H1 (cell line): ENCODE measurements around the gene MCM5. TPM values are rescaled to one million over a fixed set of nuclear protein-coding genes. Genes with fewer than 3 reads are reported as not detected.

ENCODE experiments used
- CTCF ChIA-PET: fragments of 300-600 bp; sonication (Branson Sonifier 250); formaldehyde crosslinking; loops from one replicate; lab custom pipeline; 2021; ENCODE audit not compliant: partially characterized antibody; lab: Charles Lee
- POLR2A ChIA-PET: fragments of 300-600 bp; sonication (Branson Sonifier 250); formaldehyde crosslinking; loops from one replicate; lab custom pipeline; 2021; ENCODE audit warnings: inconsistent platforms; ENCODE audit not compliant: partially characterized antibody; lab: Charles Lee
- DNase-seq, 2 experiments: peaks; one replicate each; pipeline versions ENCODE4 v3.0.0 to v3.0.0-alpha.2; 2010 to 2022; ENCODE audit warnings: low spot score in 2 of 2, low read depth in 1 of 2, mixed read lengths in 1 of 2
- FAIRE-seq: peaks from 2 replicates; lab custom pipeline; 2011; peaks lifted over from hg19 to GRCh38; lab: Jason Lieb, UNC
- H2AFZ ChIP-seq: 2 replicates; pipeline ENCODE4 v1.8.1; 2012; ENCODE audit warnings: low read length, inconsistent platforms
- H2AK5ac ChIP-seq: 2 replicates; pipeline ENCODE4 v1.6.1; 2013; ENCODE audit warnings: low read depth, low read length
- H2BK120ac ChIP-seq: replicated peaks from 2 replicates; pipeline ENCODE3; 2013; ENCODE audit warnings: low read depth, low read length, inconsistent platforms
- H2BK12ac ChIP-seq: 2 replicates; pipeline ENCODE4 v1.6.1; 2013; ENCODE audit warnings: low read depth, low read length
- H2BK15ac ChIP-seq: 2 replicates; pipeline ENCODE4 v1.6.1; 2013; ENCODE audit warnings: low read length
- H2BK20ac ChIP-seq: 2 replicates; pipeline ENCODE4 v1.6.1; 2013; ENCODE audit warnings: low read length
- H2BK5ac ChIP-seq: 2 replicates; pipeline ENCODE4 v1.6.1; 2013; ENCODE audit warnings: low read depth, low read length
- H3K14ac ChIP-seq: 2 replicates; pipeline ENCODE4 v1.6.1; 2013; ENCODE audit warnings: inconsistent platforms; ENCODE audit not compliant: insufficient read length
- H3K18ac ChIP-seq: 2 replicates; pipeline ENCODE4 v1.6.1; 2013; ENCODE audit warnings: low read length; ENCODE audit errors: extremely low read depth
- H3K23ac ChIP-seq: 2 replicates; pipeline ENCODE4 v1.6.1; 2013; ENCODE audit warnings: inconsistent platforms; ENCODE audit not compliant: insufficient read length
- H3K23me2 ChIP-seq: 2 replicates; pipeline ENCODE4 v1.6.1; 2013; ENCODE audit warnings: low read depth, low read length
- H3K27ac ChIP-seq: 2 replicates; pipeline ENCODE4 v1.6.1; 2011; ENCODE audit warnings: low read depth, low read length, inconsistent platforms
- H3K27me3 ChIP-seq, 4 experiments: replicated peaks in 1 of 4; 1 replicate in 1 of 4; 2 replicates in 3 of 4; pipeline versions ENCODE4 v1.6.1 to v1.8.1; 2011 to 2013; ENCODE audit warnings: low read length in 3 of 4, mild to moderate bottlenecking in 3 of 4, inconsistent platforms in 2 of 4, mixed read lengths in 2 of 4, moderate library complexity in 1 of 4; ENCODE audit not compliant: control insufficient read depth in 3 of 4, insufficient read depth in 3 of 4; ENCODE audit errors: extremely low read depth in 1 of 4
- H3K36me3 ChIP-seq, 4 experiments: 2 replicates each; pipeline versions ENCODE4 v1.6.1 to v1.8.1; 2011 to 2013; ENCODE audit warnings: mild to moderate bottlenecking in 4 of 4, low read length in 3 of 4, moderate library complexity in 2 of 4, control low read depth in 1 of 4, inconsistent platforms in 1 of 4; ENCODE audit not compliant: insufficient read depth in 4 of 4, control insufficient read depth in 2 of 4
- H3K4ac ChIP-seq: replicated peaks from 2 replicates; pipeline ENCODE3; 2013; ENCODE audit warnings: low read length, low read depth, mixed read lengths, inconsistent platforms; ENCODE audit not compliant: insufficient read length
- H3K4me1 ChIP-seq, 4 experiments: replicated peaks in 1 of 4; 1 replicate in 1 of 4; 2 replicates in 3 of 4; pipeline versions ENCODE4 v1.6.1 to v1.8.1; 2011 to 2013; ENCODE audit warnings: low read length in 3 of 4, inconsistent platforms in 2 of 4, mixed read lengths in 1 of 4; ENCODE audit not compliant: insufficient read depth in 4 of 4, control insufficient read depth in 3 of 4
- H3K4me2 ChIP-seq, 2 experiments: 2 replicates each; pipeline versions ENCODE4 v1.6.1 to v1.8.1; 2011 to 2013; ENCODE audit warnings: low read depth in 2 of 2, low read length in 2 of 2, control low read depth in 1 of 2, inconsistent platforms in 1 of 2, mild to moderate bottlenecking in 1 of 2; ENCODE audit not compliant: insufficient read depth in 1 of 2
- H3K4me3 ChIP-seq, 4 experiments: fragments of 200-600, 300-600 bp in 1 of 4; sonication (generic), shearing (Covaris generic), sonication (Bioruptor Twin) in 1 of 4; 2 replicates each; pipeline versions ENCODE4 v1.5.1 to v1.8.1; 2011 to 2016; ENCODE audit warnings: low read length in 4 of 4, low read depth in 3 of 4, control low read depth in 2 of 4, inconsistent platforms in 2 of 4, mild to moderate bottlenecking in 2 of 4, mixed read lengths in 1 of 4, moderate library complexity in 1 of 4; ENCODE audit not compliant: insufficient read depth in 2 of 4; ENCODE audit errors: extremely low read depth in 1 of 4
- H3K56ac ChIP-seq: replicated peaks from 2 replicates; pipeline ENCODE3; 2013; ENCODE audit warnings: low read depth, mild to moderate bottlenecking, mixed read lengths, low read length, inconsistent platforms; ENCODE audit not compliant: insufficient read length
- H3K79me1 ChIP-seq: 2 replicates; pipeline ENCODE4 v1.6.1; 2013; ENCODE audit warnings: low read depth, low read length, control low read depth
- H3K79me2 ChIP-seq, 2 experiments: 2 replicates each; pipeline versions ENCODE4 v1.6.1 to v1.8.1; 2012 to 2013; ENCODE audit warnings: low read length in 2 of 2, mild to moderate bottlenecking in 2 of 2, inconsistent platforms in 1 of 2; ENCODE audit not compliant: insufficient read depth in 2 of 2, control insufficient read depth in 1 of 2
- H3K9ac ChIP-seq, 4 experiments: replicated peaks in 1 of 4; 1 replicate in 1 of 4; 2 replicates in 3 of 4; pipeline versions ENCODE4 v1.6.1 to v1.8.1; 2011 to 2013; ENCODE audit warnings: low read depth in 3 of 4, low read length in 3 of 4, control low read depth in 2 of 4, mild to moderate bottlenecking in 2 of 4, moderate library complexity in 2 of 4, inconsistent platforms in 1 of 4; ENCODE audit errors: extremely low read depth in 1 of 4
- H3K9me3 ChIP-seq, 2 experiments: 2 replicates each; pipeline versions ENCODE4 v1.6.1 to v1.8.1; 2012 to 2013; ENCODE audit warnings: mild to moderate bottlenecking in 2 of 2, moderate library complexity in 2 of 2, control low read depth in 1 of 2, inconsistent platforms in 1 of 2, low read depth in 1 of 2, low read length in 1 of 2, mixed read lengths in 1 of 2; ENCODE audit not compliant: insufficient read depth in 2 of 2
- H4K20me1 ChIP-seq, 2 experiments: replicated peaks in 1 of 2; 2 replicates each; pipeline versions ENCODE3 to v1.8.1; 2011 to 2013; ENCODE audit warnings: inconsistent platforms in 2 of 2, low read length in 2 of 2, mild to moderate bottlenecking in 1 of 2; ENCODE audit not compliant: insufficient read depth in 2 of 2, control insufficient read depth in 1 of 2
- H4K5ac ChIP-seq: 2 replicates; pipeline ENCODE4 v1.6.1; 2013; ENCODE audit warnings: low read length, low read depth, mixed read lengths, inconsistent platforms; ENCODE audit not compliant: insufficient read length
- H4K8ac ChIP-seq: 2 replicates; pipeline ENCODE4 v1.8.0; 2013; ENCODE audit warnings: mild to moderate bottlenecking, moderate library complexity, low read length, inconsistent platforms; ENCODE audit not compliant: insufficient read depth; ENCODE audit errors: extremely low read depth
- H4K91ac ChIP-seq: replicated peaks from 2 replicates; pipeline ENCODE3; 2013; ENCODE audit warnings: low read length, mixed read lengths, inconsistent platforms; ENCODE audit not compliant: insufficient read length
- ASH2L ChIP-seq: fragments of 200-600, 300-600 bp; sonication (generic); IDR thresholded peaks from one replicate; pipeline ENCODE4 v1.7.1; 2017; ENCODE audit warnings: low read length
- BCL11A ChIP-seq, 2 experiments: IDR thresholded peaks; one replicate each; pipeline ENCODE4 v1.6.1; 2011; ENCODE audit warnings: low read depth in 2 of 2, low read length in 2 of 2, mild to moderate bottlenecking in 2 of 2
- CEBPB ChIP-seq: IDR thresholded peaks from 2 replicates; pipeline ENCODE4 v1.6.1; 2012; ENCODE audit warnings: low read depth, low read length
- CHD1 ChIP-seq: IDR thresholded peaks from 2 replicates; pipeline ENCODE4 v1.6.1; 2012; ENCODE audit warnings: low read depth, low read length, improper control_type of control experiment
- EP300 ChIP-seq, 2 experiments: IDR thresholded peaks; 1 replicate in 1 of 2; 2 replicates in 1 of 2; pipeline ENCODE4 v1.6.1; 2011 to 2012; ENCODE audit warnings: low read depth in 2 of 2, low read length in 2 of 2, mild to moderate bottlenecking in 2 of 2, borderline replicate concordance in 1 of 2, inconsistent platforms in 1 of 2, moderate library complexity in 1 of 2
- EZH2 ChIP-seq: fragments of 200-600 bp; sonication (generic); IDR thresholded peaks from 2 replicates; pipeline ENCODE4 v1.7.1; 2012; ENCODE audit warnings: low read depth, mild to moderate bottlenecking, moderate library complexity, low read length, inconsistent platforms; ENCODE audit not compliant: severe bottlenecking
- GTF2F1 ChIP-seq: IDR thresholded peaks from 2 replicates; pipeline ENCODE4 v1.6.1; 2012; ENCODE audit warnings: low read depth, low read length, improper control_type of control experiment, borderline replicate concordance
- HDAC6 ChIP-seq: IDR thresholded peaks from one replicate; pipeline ENCODE4 v1.7.1; 2012; ENCODE audit warnings: low read depth, mild to moderate bottlenecking, inconsistent platforms, low read length, moderate library complexity
- KDM1A ChIP-seq: fragments of 200-600, 300-600 bp; sonication (generic); IDR thresholded peaks from 2 replicates; pipeline ENCODE4 v1.7.1; 2016; ENCODE audit warnings: mild to moderate bottlenecking, low read length, borderline replicate concordance
- PHF8 ChIP-seq: fragments of 200-600 bp; sonication (generic); conservative IDR thresholded peaks from 2 replicates; pipeline ENCODE4 v1.7.1; 2012; ENCODE audit warnings: low read depth, mild to moderate bottlenecking, inconsistent platforms, low read length, moderate library complexity
- POLR2A ChIP-seq, 2 experiments: IDR thresholded peaks; 1 replicate in 1 of 2; 2 replicates in 1 of 2; pipeline ENCODE4 v1.6.1; 2011; ENCODE audit warnings: low read depth in 2 of 2, low read length in 2 of 2, mild to moderate bottlenecking in 2 of 2; ENCODE audit errors: control extremely low read depth in 1 of 2
- RNF2 ChIP-seq: fragments of 200-900, 300-1000 bp; sonication (generic); IDR thresholded peaks from 2 replicates; pipeline ENCODE4 v1.7.1; 2016; ENCODE audit warnings: borderline replicate concordance, low read depth, mild to moderate bottlenecking, antibody characterized with exemption, low read length; ENCODE audit not compliant: poor library complexity, severe bottlenecking; ENCODE audit errors: missing control alignments
- SIX5 ChIP-seq: IDR thresholded peaks from 2 replicates; pipeline ENCODE4 v1.6.1; 2011; ENCODE audit warnings: mild to moderate bottlenecking, low read depth, low read length
- SP4 ChIP-seq: IDR thresholded peaks from 2 replicates; pipeline ENCODE4 v1.6.1; 2012; ENCODE audit warnings: low read length, inconsistent platforms
- WGBS, 2 experiments: shearing (Covaris generic) in 1 of 2; methylation state at CpG; one replicate each; pipeline versions ENCODE4 v1.1.6 to v1.1.7; 2013 to 2015; ENCODE audit warnings: low lambda C conversion rate in 2 of 2, mixed read lengths in 2 of 2, inconsistent platforms in 1 of 2, low coverage in 1 of 2, missing lambda C conversion rate in 1 of 2; ENCODE audit not compliant: insufficient replicate concordance in 2 of 2, insufficient coverage in 1 of 2, insufficient read length in 1 of 2; ENCODE audit errors: extremely low coverage in 1 of 2, missing lambda C conversion rate in 1 of 2; 5-methylcytosine and 5-hydroxymethylcytosine counted together
- polyA plus RNA-seq, 7 experiments: library from polyadenylated mRNA; depleted of rRNA in 3 of 7; stranded (reverse) in 5 of 7; unstranded in 2 of 7; fragments of >200 nt in 5 of 7; fragments of 200-250 nt in 2 of 7; gene quantifications; 1 replicate in 5 of 7; 2 replicates in 1 of 7; 4 replicates in 1 of 7; pipeline versions ENCODE4 v1.2.1 to v1.2.3, GENCODE V29; 2011 to 2013; ENCODE audit warnings: missing spikeins in 2 of 7, mixed read lengths in 2 of 7
- total RNA-seq: library from RNA; stranded (reverse); fragmentation: NEBNext Ultra II Directional; extraction: Animal tissue kit (Norgen Biotek cat#: 25700); gene quantifications from 2 replicates; pipeline ENCODE4 v1.2.1, GENCODE V29; 2021

The MCM5 gene
- total and polyA plus RNA-seq, 2 of the 8 experiments (the other 6 are each of a cell fraction or from before 2014, with no cell fraction given), result 210 to 305 TPM

- Histone ChIP-seq H2AK5ac (no peak overlapping the region), H3K4me3 (no peak overlapping the region), H3K14ac (no peak overlapping the region), H2AFZ (no peak overlapping the region), H3K4me1 (peaks cover 0 to 7% (median 3%) of the 10 kb centered on the region in 4 experiments; a peak in 4 of 7 replicates), H4K8ac (no peak overlapping the region; the same call in 1 of the 2 replicates), H3K4ac (no peak overlapping the region), H3K23me2 (no peaks in the 10 kb centered on the region), H2BK15ac (no peak overlapping the region), H3K36me3 (no peaks in the 10 kb centered on the region), H2BK120ac (no peak overlapping the region), H3K79me2 (no peaks in the 10 kb centered on the region), H2BK5ac (no peak overlapping the region), H3K23ac (no peak overlapping the region), H3K27ac (no peak overlapping the region), H2BK20ac (no peak overlapping the region), H3K9ac (no peak overlapping the region), H3K56ac (no peak overlapping the region), H3K4me2 (no peak overlapping the region), H4K5ac (no peak overlapping the region), H3K27me3 (no peaks in the 10 kb centered on the region; a peak in 1 of 7 replicates), H2BK12ac (no peak overlapping the region), H3K79me1 (no peaks in the 10 kb centered on the region), H3K9me3 (peaks cover 0 to 4% of the 10 kb centered on the region in 2 experiments; a peak in 3 of 4 replicates), H3K18ac (no peak overlapping the region), H4K20me1 (no peaks in the 10 kb centered on the region), H4K91ac (no peak overlapping the region)
- DNase-seq (no peak), FAIRE-seq (no peak)
- ChIA-PET CTCF (interaction anchor here (0.7 to 2.1 kb wide), 7 partner anchors 42 to 96 kb away, joined by 3 to 6 read pairs (median 3); no protein-coding TSS in a partner anchor), POLR2A (interaction anchor here (0.7 to 1.2 kb wide), 3 partner anchors 38 to 64 kb away, joined by 3 to 4 read pairs (median 4); no protein-coding TSS in a partner anchor)
- TF ChIP-seq SIX5, result no peak
- TF ChIP-seq CEBPB, result no peak
- no peak for TF ChIP-seq GTF2F1
- TF ChIP-seq EZH2, result no peak
- no peak for TF ChIP-seq CHD1
- TF ChIP-seq HDAC6, result no peak
- TF ChIP-seq POLR2A (IDR thresholded peaks at IDR 0.05; ENCODE audit: control extremely low read depth in 1 of 2, low read depth in 2 of 2, low read length in 2 of 2), result no peak
- no peak for TF ChIP-seq KDM1A
- TF ChIP-seq EP300 (IDR thresholded peaks at IDR 0.05; ENCODE audit: borderline replicate concordance in 1 of 2, low read depth in 2 of 2, low read length in 2 of 2), result no peak
- TF ChIP-seq SP4, result no peak
- TF ChIP-seq ASH2L, result no peak
- no peak for TF ChIP-seq RNF2
- TF ChIP-seq BCL11A (IDR thresholded peaks at IDR 0.05; ENCODE audit: low read depth in 2 of 2, low read length in 2 of 2), result no peak
- TF ChIP-seq PHF8, result no peak
- WGBS, 2 experiments, result 93% methylated on average over 6 of the region's 6 CpGs; no CpG with 5 or more reads in 1 of the 2 experiments
Measured at GRCh38 chr22:35472488-35472887, 72.5 kb downstream of the MCM5 start.
